ENCODE data around the gene PIMREG.

Gene PIMREG

GRCh38 chr17:6489016-6489550 lies 44.8 kb downstream of the PIMREG start:
- TF ChIP-seq, protein P1, sequence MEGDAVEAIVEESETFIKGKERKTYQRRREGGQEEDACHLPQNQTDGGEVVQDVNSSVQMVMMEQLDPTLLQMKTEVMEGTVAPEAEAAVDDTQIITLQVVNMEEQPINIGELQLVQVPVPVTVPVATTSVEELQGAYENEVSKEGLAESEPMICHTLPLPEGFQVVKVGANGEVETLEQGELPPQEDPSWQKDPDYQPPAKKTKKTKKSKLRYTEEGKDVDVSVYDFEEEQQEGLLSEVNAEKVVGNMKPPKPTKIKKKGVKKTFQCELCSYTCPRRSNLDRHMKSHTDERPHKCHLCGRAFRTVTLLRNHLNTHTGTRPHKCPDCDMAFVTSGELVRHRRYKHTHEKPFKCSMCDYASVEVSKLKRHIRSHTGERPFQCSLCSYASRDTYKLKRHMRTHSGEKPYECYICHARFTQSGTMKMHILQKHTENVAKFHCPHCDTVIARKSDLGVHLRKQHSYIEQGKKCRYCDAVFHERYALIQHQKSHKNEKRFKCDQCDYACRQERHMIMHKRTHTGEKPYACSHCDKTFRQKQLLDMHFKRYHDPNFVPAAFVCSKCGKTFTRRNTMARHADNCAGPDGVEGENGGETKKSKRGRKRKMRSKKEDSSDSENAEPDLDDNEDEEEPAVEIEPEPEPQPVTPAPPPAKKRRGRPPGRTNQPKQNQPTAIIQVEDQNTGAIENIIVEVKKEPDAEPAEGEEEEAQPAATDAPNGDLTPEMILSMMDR (IDR thresholded peaks at IDR 0.05; ENCODE audit: borderline replicate concordance, extremely low read depth, low read length, poor library complexity, severe bottlenecking), result no peak
- no peak for TF ChIP-seq EZH2 (IDR thresholded peaks at IDR 0.05; ENCODE audit: borderline replicate concordance, low read depth, low read length, severe bottlenecking)
- Histone ChIP-seq H3K4me3 (ENCODE audit: low read depth in 1 of 2, low read length in 2 of 2) (no peak overlapping the region), H3K27me3 (ENCODE audit: insufficient read depth, low read length, poor library complexity) (no peaks in the 10 kb centered on the region), H3K9me3 (ENCODE audit: insufficient read depth, low read length, severe bottlenecking) (no peaks in the 10 kb centered on the region), H3K9ac (ENCODE audit: low read depth, low read length) (no peak overlapping the region), H3K79me2 (ENCODE audit: insufficient read depth, low read length) (no peaks in the 10 kb centered on the region), H3K27ac (ENCODE audit: low read length) (no peak overlapping the region), H4K20me1 (ENCODE audit: insufficient read depth, low read length) (peaks cover 5% of the 10 kb centered on the region), H3K4me1 (ENCODE audit: insufficient read depth, low read length) (no peaks in the 10 kb centered on the region), H2AFZ (ENCODE audit: low read depth, low read length) (no peak overlapping the region), H3K4me2 (ENCODE audit: insufficient read depth, low read length) (no peak overlapping the region), H3K36me3 (ENCODE audit: insufficient read depth, low read length) (no peaks in the 10 kb centered on the region)
- ATAC-seq (ENCODE audit: insufficient read depth, low read depth) (no peak), DNase-seq (no peak)

- Histone ChIP-seq H3K4me1 (ENCODE audit: insufficient read depth, low read length) (no peaks in the 10 kb centered on the region), H2AFZ (ENCODE audit: low read depth, low read length) (no peak overlapping the region), H3K9ac (ENCODE audit: low read depth, low read length) (no peak overlapping the region), H3K27me3 (ENCODE audit: insufficient read depth, low read length, poor library complexity) (peaks cover 10% of the 10 kb centered on the region), H3K4me3 (ENCODE audit: low read depth in 1 of 2, low read length in 2 of 2) (no peak overlapping the region), H3K4me2 (ENCODE audit: insufficient read depth, low read length) (no peak overlapping the region), H3K36me3 (ENCODE audit: insufficient read depth, low read length) (no peaks in the 10 kb centered on the region), H3K79me2 (ENCODE audit: insufficient read depth, low read length) (no peaks in the 10 kb centered on the region), H3K27ac (ENCODE audit: low read length) (no peak overlapping the region), H4K20me1 (ENCODE audit: insufficient read depth, low read length) (peaks cover 5% of the 10 kb centered on the region), H3K9me3 (ENCODE audit: insufficient read depth, low read length, severe bottlenecking) (no peaks in the 10 kb centered on the region)
- DNase-seq (no peak), ATAC-seq (ENCODE audit: insufficient read depth, low read depth) (no peak)
- TF ChIP-seq, protein P1 (IDR thresholded peaks at IDR 0.05; ENCODE audit: borderline replicate concordance, extremely low read depth, low read length, poor library complexity, severe bottlenecking), result no peak
- no peak for TF ChIP-seq EZH2 (IDR thresholded peaks at IDR 0.05; ENCODE audit: borderline replicate concordance, low read depth, low read length, severe bottlenecking)
Observed at GRCh38 chr17:6491071-6491700, 46.9 kb downstream of the PIMREG start.

DNA sequence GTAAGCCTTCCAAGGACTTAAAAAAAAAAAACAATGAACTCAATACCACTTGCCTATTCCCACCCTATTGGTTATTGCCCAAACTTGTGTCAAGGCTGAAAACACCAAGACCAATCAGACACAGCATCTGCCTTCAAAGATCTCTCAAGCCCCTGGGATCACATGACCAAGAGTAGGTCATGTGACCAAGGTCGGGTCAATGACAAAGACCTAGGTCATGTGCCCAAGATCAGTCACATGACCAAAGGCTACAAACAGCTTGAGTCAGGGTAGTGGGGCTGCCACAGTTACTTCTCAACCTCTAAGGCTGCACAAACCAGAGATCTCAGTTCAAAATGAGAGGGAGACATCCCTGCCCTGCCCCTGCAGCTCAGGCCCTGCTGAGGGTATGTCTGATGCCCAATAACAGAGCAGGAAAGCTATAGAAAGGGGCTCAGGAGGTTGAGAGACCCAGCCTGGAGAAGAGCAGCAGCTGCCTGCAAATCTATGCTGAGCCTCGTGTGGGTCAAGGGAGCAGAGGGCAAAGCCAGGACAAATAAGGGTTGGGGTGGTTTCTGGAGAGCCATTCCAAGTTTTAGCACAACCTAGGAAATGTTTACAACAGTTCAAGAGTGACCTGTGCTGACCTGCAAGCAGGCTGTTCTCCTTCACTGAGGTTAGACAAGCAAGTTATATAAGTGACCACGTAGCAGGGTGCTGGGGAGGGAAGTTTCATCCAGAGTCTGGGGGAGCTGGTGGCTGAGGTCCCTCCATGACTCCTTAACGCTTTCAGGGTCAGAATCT lies 48.8 kb downstream of the PIMREG start:
- Histone ChIP-seq H3K4me3 (ENCODE audit: low read depth in 1 of 2, low read length in 2 of 2) (no peak overlapping the region), H3K36me3 (ENCODE audit: insufficient read depth, low read length) (no peaks in the 10 kb centered on the region), H3K79me2 (ENCODE audit: insufficient read depth, low read length) (no peaks in the 10 kb centered on the region), H3K27me3 (ENCODE audit: insufficient read depth, low read length, poor library complexity) (peaks cover 12% of the 10 kb centered on the region), H4K20me1 (ENCODE audit: insufficient read depth, low read length) (peaks cover 7% of the 10 kb centered on the region), H2AFZ (ENCODE audit: low read depth, low read length) (no peak overlapping the region), H3K4me2 (ENCODE audit: insufficient read depth, low read length) (no peak overlapping the region), H3K4me1 (ENCODE audit: insufficient read depth, low read length) (no peaks in the 10 kb centered on the region), H3K9ac (ENCODE audit: low read depth, low read length) (no peak overlapping the region), H3K27ac (ENCODE audit: low read length) (no peak overlapping the region), H3K9me3 (ENCODE audit: insufficient read depth, low read length, severe bottlenecking) (no peaks in the 10 kb centered on the region)
- DNase-seq (no peak), ATAC-seq (ENCODE audit: insufficient read depth, low read depth) (no peak)
- TF ChIP-seq, protein P1 (IDR thresholded peaks at IDR 0.05; ENCODE audit: borderline replicate concordance, extremely low read depth, low read length, poor library complexity, severe bottlenecking), result no peak
- no peak for TF ChIP-seq EZH2 (IDR thresholded peaks at IDR 0.05; ENCODE audit: borderline replicate concordance, low read depth, low read length, severe bottlenecking)
